ENCODE results near the gene ATP2C2.

- no peak for TF ChIP-seq CTCF (conservative IDR thresholded peaks at IDR 0.05; ENCODE audit: low read depth in 2 of 2)
- TF ChIP-seq REST (IDR thresholded peaks at IDR 0.05; ENCODE audit: unreplicated experiment): no peak
- no peak for TF ChIP-seq EZH2 (IDR thresholded peaks at IDR 0.05; ENCODE audit: low read depth, unreplicated experiment)
- no peak for TF ChIP-seq POLR2AphosphoS5 (IDR thresholded peaks at IDR 0.05; ENCODE audit: low read depth)
- TF ChIP-seq EZH2phosphoT487 (IDR thresholded peaks at IDR 0.05; ENCODE audit: unreplicated experiment): no peak
- no peak for TF ChIP-seq JUNB (IDR thresholded peaks at IDR 0.05; ENCODE audit: unreplicated experiment)
Measured at GRCh38 chr16:84476401-84476800, 108.1 kb downstream of the ATP2C2 start.
